ENCODE results near the gene FETUB.

- TF ChIP-seq CTCF (IDR thresholded peaks at IDR 0.05) (no peak), JUNB (IDR thresholded peaks at IDR 0.05) (no peak), USF2 (IDR thresholded peaks at IDR 0.05) (no peak), CHD2 (IDR thresholded peaks at IDR 0.05; ENCODE audit: low read length, partially characterized antibody) (no peak)
- TF ChIP-seq, protein P1, sequence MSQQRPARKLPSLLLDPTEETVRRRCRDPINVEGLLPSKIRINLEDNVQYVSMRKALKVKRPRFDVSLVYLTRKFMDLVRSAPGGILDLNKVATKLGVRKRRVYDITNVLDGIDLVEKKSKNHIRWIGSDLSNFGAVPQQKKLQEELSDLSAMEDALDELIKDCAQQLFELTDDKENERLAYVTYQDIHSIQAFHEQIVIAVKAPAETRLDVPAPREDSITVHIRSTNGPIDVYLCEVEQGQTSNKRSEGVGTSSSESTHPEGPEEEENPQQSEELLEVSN (IDR thresholded peaks at IDR 0.05; ENCODE audit: borderline replicate concordance, low read depth), result no peak
Observed at GRCh38 chr3:186594591-186595113, 45.5 kb upstream of the FETUB start.
